Measurements from ENCODE around the gene MYO9A. TPM values are rescaled to one million over a fixed set of nuclear protein-coding genes. Genes with fewer than 3 reads are reported as not detected.

MYO9A gene
- total RNA-seq, 4 donors from 2014 or later = 50.8 to 68.3 (median 59.5) TPM

DNA sequence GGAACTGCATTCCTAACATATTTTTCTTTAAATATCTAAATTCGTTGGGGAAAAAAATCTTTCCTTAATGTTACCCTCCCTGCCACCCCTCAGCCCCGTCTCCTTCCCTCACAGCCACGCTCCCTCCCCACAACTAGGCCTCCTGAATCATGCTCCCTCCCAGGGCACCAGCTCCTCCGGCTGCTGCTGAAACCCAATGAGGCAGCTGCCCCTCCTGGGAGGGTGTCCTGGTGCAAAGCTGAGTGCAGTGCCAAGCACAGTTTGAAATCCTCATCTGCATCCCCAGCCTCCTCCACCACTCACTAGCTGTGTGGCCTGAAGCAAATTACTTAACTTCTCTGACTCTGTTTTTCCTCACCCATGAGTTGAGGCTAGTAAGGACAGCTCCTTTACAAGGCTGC, 310.3 kb downstream of the MYO9A start:
- 59 to 65% methylated on average over 4 of the region's 4 CpGs for WGBS, 2 donors
- TF ChIP-seq, protein P1, sequence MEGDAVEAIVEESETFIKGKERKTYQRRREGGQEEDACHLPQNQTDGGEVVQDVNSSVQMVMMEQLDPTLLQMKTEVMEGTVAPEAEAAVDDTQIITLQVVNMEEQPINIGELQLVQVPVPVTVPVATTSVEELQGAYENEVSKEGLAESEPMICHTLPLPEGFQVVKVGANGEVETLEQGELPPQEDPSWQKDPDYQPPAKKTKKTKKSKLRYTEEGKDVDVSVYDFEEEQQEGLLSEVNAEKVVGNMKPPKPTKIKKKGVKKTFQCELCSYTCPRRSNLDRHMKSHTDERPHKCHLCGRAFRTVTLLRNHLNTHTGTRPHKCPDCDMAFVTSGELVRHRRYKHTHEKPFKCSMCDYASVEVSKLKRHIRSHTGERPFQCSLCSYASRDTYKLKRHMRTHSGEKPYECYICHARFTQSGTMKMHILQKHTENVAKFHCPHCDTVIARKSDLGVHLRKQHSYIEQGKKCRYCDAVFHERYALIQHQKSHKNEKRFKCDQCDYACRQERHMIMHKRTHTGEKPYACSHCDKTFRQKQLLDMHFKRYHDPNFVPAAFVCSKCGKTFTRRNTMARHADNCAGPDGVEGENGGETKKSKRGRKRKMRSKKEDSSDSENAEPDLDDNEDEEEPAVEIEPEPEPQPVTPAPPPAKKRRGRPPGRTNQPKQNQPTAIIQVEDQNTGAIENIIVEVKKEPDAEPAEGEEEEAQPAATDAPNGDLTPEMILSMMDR (IDR thresholded peaks at IDR 0.05) = no peak
- no peak for TF ChIP-seq POLR2A (IDR thresholded peaks at IDR 0.05)
- intact Hi-C loops (cut with DNase I; ENCODE audit: low total_unique reads) = no loop called here

DNA sequence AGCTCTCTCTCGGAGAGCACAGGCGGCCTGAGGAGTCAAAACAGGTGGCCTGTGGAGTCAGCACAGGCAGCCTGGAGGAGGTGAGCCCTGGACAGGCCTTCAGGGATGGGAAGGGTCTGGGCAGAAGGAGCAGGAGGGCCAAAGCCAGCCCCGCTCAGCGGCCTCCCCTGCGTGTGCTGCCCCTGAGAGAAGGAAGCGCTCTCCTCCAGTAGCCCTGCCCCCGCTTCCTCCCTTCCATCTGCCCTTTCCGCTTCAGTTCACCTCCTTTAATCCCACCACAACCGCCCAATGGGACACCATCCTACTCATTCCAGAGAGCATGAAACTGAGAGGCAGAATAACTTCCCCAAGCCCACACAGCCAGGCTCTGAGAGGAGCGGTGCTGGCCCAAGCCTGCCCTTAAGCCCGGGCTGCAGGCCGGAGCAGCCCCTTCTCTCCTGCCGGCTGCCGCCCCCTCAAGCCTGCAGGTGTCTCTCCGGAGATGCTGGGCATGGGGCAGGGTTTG, 310.8 kb downstream of the MYO9A start:
- 77 to 82% methylated on average over 15 of the region's 15 CpGs for WGBS, 2 donors
- TF ChIP-seq, protein P1 (IDR thresholded peaks at IDR 0.05) = no peak
- no peak for TF ChIP-seq POLR2A (IDR thresholded peaks at IDR 0.05)
- no peak for DNase-seq (ENCODE audit: low spot score in 2 of 2)
- no peak overlapping the region for H3K4me3 ChIP-seq (ENCODE audit: low read depth, poor library complexity, severe bottlenecking)
- intact Hi-C loops (cut with DNase I; ENCODE audit: low total_unique reads) = no loop called here

More for the DNA sequence above, 310.3 kb downstream of the MYO9A start:
- no peak for DNase-seq (ENCODE audit: low spot score in 2 of 2)
- no peak overlapping the region for H3K4me3 ChIP-seq (ENCODE audit: low read depth, poor library complexity, severe bottlenecking)

DNA sequence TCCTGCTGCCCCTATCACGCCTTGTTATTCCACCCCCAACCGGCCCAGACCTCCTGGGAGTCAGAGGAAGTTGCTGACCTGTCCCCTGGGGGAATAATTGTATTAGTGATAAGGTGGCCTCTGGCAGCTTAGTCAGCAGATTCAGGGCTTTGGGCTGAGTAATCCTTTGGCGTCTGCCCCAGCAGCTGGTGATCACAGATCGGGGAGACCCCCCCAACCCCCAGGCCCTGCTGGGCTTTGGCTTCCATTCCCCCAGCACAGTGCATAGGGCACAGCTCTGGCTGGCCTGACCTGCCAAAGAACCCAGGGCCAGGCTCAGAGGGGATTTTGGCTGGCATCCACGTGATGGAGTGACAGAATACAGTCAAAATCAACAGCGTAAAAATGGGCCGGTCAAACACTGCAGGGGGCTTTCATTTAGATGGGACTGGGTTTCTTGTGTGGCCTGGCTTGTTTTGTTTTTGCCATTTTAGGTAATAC, 311.5 kb downstream of the MYO9A start:
- no peak overlapping the region for H3K4me3 ChIP-seq (ENCODE audit: low read depth, poor library complexity, severe bottlenecking)
- 62 to 63% methylated on average over 7 of the region's 7 CpGs for WGBS, 2 donors
- TF ChIP-seq, protein P1 (IDR thresholded peaks at IDR 0.05) = no peak
- TF ChIP-seq POLR2A (IDR thresholded peaks at IDR 0.05) = no peak
- intact Hi-C loops (cut with DNase I; ENCODE audit: low total_unique reads) = no loop called here
- no peak for DNase-seq (ENCODE audit: low spot score in 2 of 2)

DNA sequence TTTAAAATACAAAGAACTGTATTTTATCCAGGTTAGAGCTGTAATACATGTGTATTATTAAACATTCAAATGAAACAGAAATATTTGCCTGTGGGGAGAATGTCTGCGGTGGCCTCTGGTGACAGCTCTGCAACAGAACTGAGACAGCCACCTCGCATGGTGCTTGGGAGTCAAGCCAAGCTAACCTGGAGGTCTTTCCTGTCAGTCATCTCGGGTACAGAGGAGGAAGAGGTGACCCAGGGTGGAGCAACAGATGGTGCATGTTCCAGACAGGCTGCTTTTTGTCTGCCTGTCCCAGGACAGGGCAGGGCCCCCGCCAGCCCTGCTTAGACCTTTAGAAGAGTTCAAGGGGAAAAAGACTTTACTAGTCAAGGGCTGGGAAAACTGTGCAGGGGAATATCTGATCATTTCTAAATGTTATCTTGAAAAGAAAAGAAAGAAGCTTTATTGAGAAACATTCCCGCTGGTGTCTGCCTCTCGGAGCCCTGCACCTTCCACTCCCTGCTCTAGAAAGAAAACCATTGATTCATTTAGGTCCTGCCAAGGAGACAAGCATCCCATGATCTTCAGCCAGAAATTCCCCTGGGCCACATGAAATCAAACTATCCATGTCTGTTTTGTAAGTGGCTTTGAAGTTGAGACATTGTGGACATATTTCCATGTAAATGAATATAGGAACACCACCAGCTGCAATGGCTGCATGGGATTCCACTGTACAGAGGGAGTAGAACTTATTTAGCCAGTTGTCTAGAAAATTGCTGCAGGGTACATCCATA, 313.1 kb downstream of the MYO9A start:
- no peak overlapping the region for H3K4me3 ChIP-seq (ENCODE audit: low read depth, poor library complexity, severe bottlenecking)
- WGBS, 2 donors = 60 to 63% methylated on average over 6 of the region's 6 CpGs
- intact Hi-C loops (cut with DNase I; ENCODE audit: low total_unique reads) = no loop called here
- DNase-seq (ENCODE audit: low spot score in 2 of 2) = no peak
- TF ChIP-seq POLR2A (IDR thresholded peaks at IDR 0.05) = no peak
- TF ChIP-seq, protein P1 (IDR thresholded peaks at IDR 0.05) = no peak

DNA sequence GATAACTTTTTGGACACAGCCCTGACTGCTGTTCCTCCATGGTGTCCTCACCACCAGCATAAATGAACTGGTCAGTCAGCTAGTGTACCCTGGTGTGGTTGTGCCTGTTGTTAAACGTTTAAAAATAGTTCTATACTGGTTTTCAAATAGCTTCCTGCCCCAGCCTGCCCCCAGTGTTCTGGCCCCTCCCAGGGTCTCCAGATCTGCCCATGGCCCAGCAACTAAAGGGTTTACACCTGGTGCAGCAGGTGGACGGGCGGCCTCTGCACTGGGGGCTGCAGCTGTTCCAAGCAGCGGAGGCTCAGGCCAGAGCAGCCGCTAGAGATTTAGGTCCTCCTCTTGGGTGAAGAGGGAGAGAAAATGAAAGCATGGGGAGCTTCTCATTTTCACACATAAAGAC, 313.7 kb downstream of the MYO9A start:
- intact Hi-C loops (cut with DNase I; ENCODE audit: low total_unique reads) = no loop called here
- 61 to 69% methylated on average over 5 of the region's 5 CpGs for WGBS, 2 donors
- DNase-seq (ENCODE audit: low spot score in 2 of 2) = no peak

More for the DNA sequence above, 313.7 kb downstream of the MYO9A start:
- TF ChIP-seq, protein P1 (IDR thresholded peaks at IDR 0.05) = no peak
- no peak for TF ChIP-seq POLR2A (IDR thresholded peaks at IDR 0.05)
- H3K4me3 ChIP-seq (ENCODE audit: low read depth, poor library complexity, severe bottlenecking) = no peak overlapping the region
